Measurements from ENCODE around the gene KLK1. TPM values are rescaled to one million over a fixed set of nuclear protein-coding genes. Genes with fewer than 3 reads are reported as not detected.

The KLK1 gene
- polyA plus RNA-seq, 1 of the 3 experiments (the other 2 are of a cell fraction), result not detected

- no peaks in the 10 kb centered on the region for H3K9me3 ChIP-seq
- no peak overlapping the region for H2AFZ ChIP-seq (ENCODE audit: low read depth)
- no peak overlapping the region for H3K4me3 ChIP-seq (ENCODE audit: low read depth in 2 of 2, low read length in 1 of 2)
- H3K36me3 ChIP-seq (replicated peaks in 1 of 2; ENCODE audit: control insufficient read depth in 1 of 2, insufficient read depth in 2 of 2, low read length in 1 of 2), result no peaks in the 10 kb centered on the region
- H3K4me2 ChIP-seq, result no peak overlapping the region
- no peaks in the 10 kb centered on the region for H4K20me1 ChIP-seq (ENCODE audit: insufficient read depth)
- WGBS (ENCODE audit: low lambda C conversion rate), result 3% methylated on average over 4 of the region's 4 CpGs
- POLR2A ChIA-PET, result interaction anchor here (0.7 kb wide), 1 partner anchor 12 kb away, joined by 3 read pairs; no protein-coding TSS in a partner anchor
- H3F3A ChIP-seq (replicated peaks; ENCODE audit: insufficient read depth), result no peaks in the 10 kb centered on the region
- no peak overlapping the region for H3K9ac ChIP-seq
- H3K27ac ChIP-seq (ENCODE audit: low read depth in 2 of 2, low read length in 1 of 2), result no peak overlapping the region
- peaks cover 60% of the 10 kb centered on the region for H3K27me3 ChIP-seq (ENCODE audit: insufficient read depth)
- H3K9me2 ChIP-seq, result no peaks in the 10 kb centered on the region
- no peak for DNase-seq
- no peak for TF ChIP-seq RFX5 (IDR thresholded peaks at IDR 0.05; ENCODE audit: low read length)
- no peak for TF ChIP-seq SIN3A (IDR thresholded peaks at IDR 0.05; ENCODE audit: borderline replicate concordance, low read depth, low read length)
- no peak for TF ChIP-seq ELF1 (IDR thresholded peaks at IDR 0.05)
- TF ChIP-seq GABPA (IDR thresholded peaks at IDR 0.05; ENCODE audit: low read depth), result no peak
- no peak for TF ChIP-seq MXI1 (IDR thresholded peaks at IDR 0.05; ENCODE audit: low read depth, low read length)
- no peak for TF ChIP-seq USF1 (IDR thresholded peaks at IDR 0.05; ENCODE audit: borderline replicate concordance, low read depth)
- no peaks in the 10 kb centered on the region for H3K4me1 ChIP-seq (ENCODE audit: control insufficient read depth in 1 of 2, insufficient read depth in 2 of 2, low read depth in 1 of 2, low read length in 1 of 2)
- H3K79me2 ChIP-seq (ENCODE audit: insufficient read depth), result no peaks in the 10 kb centered on the region
- CTCF ChIA-PET, result interaction anchor here (1.1 to 9.7 kb wide), 4 partner anchors 12 to 73 kb away, joined by 3 to 113 read pairs (median 46); partner anchors contain the start of gene CLEC11A
Observed at GRCh38 chr19:50777261-50777660, 46.3 kb downstream of the KLK1 start.

GRCh38 chr19:50776131-50776530 is 47.5 kb downstream of the KLK1 start:
- no peaks in the 10 kb centered on the region for H3K36me3 ChIP-seq (replicated peaks in 1 of 2; ENCODE audit: control insufficient read depth in 1 of 2, insufficient read depth in 2 of 2, low read length in 1 of 2)
- WGBS (ENCODE audit: low lambda C conversion rate), result 31% methylated on average over 5 of the region's 5 CpGs
- no peak overlapping the region for H3K4me2 ChIP-seq
- H3K9ac ChIP-seq, result no peak overlapping the region
- POLR2A ChIA-PET, result no interaction called here
- H3K27ac ChIP-seq (ENCODE audit: low read depth in 2 of 2, low read length in 1 of 2), result no peak overlapping the region
- H3F3A ChIP-seq (replicated peaks; ENCODE audit: insufficient read depth), result no peaks in the 10 kb centered on the region
- no peaks in the 10 kb centered on the region for H3K4me1 ChIP-seq (ENCODE audit: control insufficient read depth in 1 of 2, insufficient read depth in 2 of 2, low read depth in 1 of 2, low read length in 1 of 2)
- no peak for DNase-seq
- no peaks in the 10 kb centered on the region for H3K79me2 ChIP-seq (ENCODE audit: insufficient read depth)
- H2AFZ ChIP-seq (ENCODE audit: low read depth), result no peak overlapping the region
- H3K9me3 ChIP-seq, result no peaks in the 10 kb centered on the region
- H3K27me3 ChIP-seq (ENCODE audit: insufficient read depth), result peaks cover 51% of the 10 kb centered on the region
- H3K4me3 ChIP-seq (ENCODE audit: low read depth in 2 of 2, low read length in 1 of 2), result no peak overlapping the region
- CTCF ChIA-PET, result interaction anchor here (9.7 kb wide), 1 partner anchor 53 kb away, joined by 113 read pairs; the partner anchor contains the start of gene CLEC11A
- H3K9me2 ChIP-seq, result no peaks in the 10 kb centered on the region
- H4K20me1 ChIP-seq (ENCODE audit: insufficient read depth), result no peaks in the 10 kb centered on the region
- TF ChIP-seq FOXJ3 (CRISPR knock-in tag; IDR thresholded peaks at IDR 0.05), result no peak
- no peak for TF ChIP-seq MXI1 (IDR thresholded peaks at IDR 0.05; ENCODE audit: low read depth, low read length)
- no peak for TF ChIP-seq FOSL2 (IDR thresholded peaks at IDR 0.05; ENCODE audit: borderline replicate concordance, low read depth)
- TF ChIP-seq, protein P1, sequence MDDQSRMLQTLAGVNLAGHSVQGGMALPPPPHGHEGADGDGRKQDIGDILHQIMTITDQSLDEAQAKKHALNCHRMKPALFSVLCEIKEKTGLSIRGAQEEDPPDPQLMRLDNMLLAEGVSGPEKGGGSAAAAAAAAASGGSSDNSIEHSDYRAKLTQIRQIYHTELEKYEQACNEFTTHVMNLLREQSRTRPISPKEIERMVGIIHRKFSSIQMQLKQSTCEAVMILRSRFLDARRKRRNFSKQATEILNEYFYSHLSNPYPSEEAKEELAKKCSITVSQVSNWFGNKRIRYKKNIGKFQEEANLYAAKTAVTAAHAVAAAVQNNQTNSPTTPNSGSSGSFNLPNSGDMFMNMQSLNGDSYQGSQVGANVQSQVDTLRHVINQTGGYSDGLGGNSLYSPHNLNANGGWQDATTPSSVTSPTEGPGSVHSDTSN (IDR thresholded peaks at IDR 0.05), result no peak
- TF ChIP-seq EP300 (IDR thresholded peaks at IDR 0.05; ENCODE audit: borderline replicate concordance in 1 of 2, low read depth in 1 of 2, low read length in 1 of 2), result no peak
- TF ChIP-seq RCOR1 (IDR thresholded peaks at IDR 0.05; ENCODE audit: low read length), result no peak
- no peak for TF ChIP-seq CHD2 (IDR thresholded peaks at IDR 0.05; ENCODE audit: low read length, partially characterized antibody)
- TF ChIP-seq USF1 (IDR thresholded peaks at IDR 0.05; ENCODE audit: borderline replicate concordance, low read depth), result no peak
- TF ChIP-seq SMC3 (IDR thresholded peaks at IDR 0.05; ENCODE audit: low read depth, low read length), result no peak
- TF ChIP-seq NRF1 (IDR thresholded peaks at IDR 0.05; ENCODE audit: low read depth, low read length), result no peak
- TF ChIP-seq POLR2AphosphoS5 (IDR thresholded peaks at IDR 0.05; ENCODE audit: low read depth, low read length), result no peak
- no peak for TF ChIP-seq EZH2phosphoT487 (IDR thresholded peaks at IDR 0.05; ENCODE audit: borderline replicate concordance, low read depth)
- TF ChIP-seq IRF3 (IDR thresholded peaks at IDR 0.05; ENCODE audit: low read depth, low read length), result no peak
- no peak for TF ChIP-seq TAF1 (IDR thresholded peaks at IDR 0.05; ENCODE audit: borderline replicate concordance, low read depth, low read length)
- no peak for TF ChIP-seq RAD21 (IDR thresholded peaks at IDR 0.05; ENCODE audit: low read length)
- TF ChIP-seq TCF12 (IDR thresholded peaks at IDR 0.05), result no peak
- TF ChIP-seq, protein P2, sequence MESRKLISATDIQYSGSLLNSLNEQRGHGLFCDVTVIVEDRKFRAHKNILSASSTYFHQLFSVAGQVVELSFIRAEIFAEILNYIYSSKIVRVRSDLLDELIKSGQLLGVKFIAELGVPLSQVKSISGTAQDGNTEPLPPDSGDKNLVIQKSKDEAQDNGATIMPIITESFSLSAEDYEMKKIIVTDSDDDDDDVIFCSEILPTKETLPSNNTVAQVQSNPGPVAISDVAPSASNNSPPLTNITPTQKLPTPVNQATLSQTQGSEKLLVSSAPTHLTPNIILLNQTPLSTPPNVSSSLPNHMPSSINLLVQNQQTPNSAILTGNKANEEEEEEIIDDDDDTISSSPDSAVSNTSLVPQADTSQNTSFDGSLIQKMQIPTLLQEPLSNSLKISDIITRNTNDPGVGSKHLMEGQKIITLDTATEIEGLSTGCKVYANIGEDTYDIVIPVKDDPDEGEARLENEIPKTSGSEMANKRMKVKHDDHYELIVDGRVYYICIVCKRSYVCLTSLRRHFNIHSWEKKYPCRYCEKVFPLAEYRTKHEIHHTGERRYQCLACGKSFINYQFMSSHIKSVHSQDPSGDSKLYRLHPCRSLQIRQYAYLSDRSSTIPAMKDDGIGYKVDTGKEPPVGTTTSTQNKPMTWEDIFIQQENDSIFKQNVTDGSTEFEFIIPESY (IDR thresholded peaks at IDR 0.05; ENCODE audit: borderline replicate concordance, low read depth), result no peak
